ENCODE results near the gene TPSD1. TPM values are rescaled to one million over a fixed set of nuclear protein-coding genes. Genes with fewer than 3 reads are reported as not detected.

The TPSD1 gene
- polyA plus RNA-seq, 1 of the 3 experiments (the other 2 are of a cell fraction): not detected

- no peak for DNase-seq
- ChIA-PET POLR2A (no interaction called here), CTCF (interaction anchor here (0.8 to 1.2 kb wide), 3 partner anchors 9 to 69 kb away, joined by 3 read pairs; no protein-coding TSS in a partner anchor)
- Histone ChIP-seq H3K4me1 (ENCODE audit: control insufficient read depth in 1 of 2, insufficient read depth in 2 of 2, low read depth in 1 of 2, low read length in 1 of 2) (no peaks in the 10 kb centered on the region), H3F3A (replicated peaks; ENCODE audit: insufficient read depth) (no peaks in the 10 kb centered on the region), H3K27ac (ENCODE audit: low read depth in 2 of 2, low read length in 1 of 2) (no peak overlapping the region), H3K27me3 (ENCODE audit: insufficient read depth) (peaks cover 79% of the 10 kb centered on the region), H3K9me2 (no peaks in the 10 kb centered on the region), H3K4me3 (ENCODE audit: low read depth in 2 of 2, low read length in 1 of 2) (no peak overlapping the region), H2AFZ (ENCODE audit: low read depth) (no peak overlapping the region), H3K9me3 (no peaks in the 10 kb centered on the region), H3K79me2 (ENCODE audit: insufficient read depth) (no peaks in the 10 kb centered on the region), H3K9ac (no peak overlapping the region), H4K20me1 (ENCODE audit: insufficient read depth) (no peaks in the 10 kb centered on the region), H3K4me2 (no peak overlapping the region), H3K36me3 (replicated peaks in 1 of 2; ENCODE audit: control insufficient read depth in 1 of 2, insufficient read depth in 2 of 2, low read length in 1 of 2) (no peaks in the 10 kb centered on the region)
- TF ChIP-seq TAF1 (IDR thresholded peaks at IDR 0.05; ENCODE audit: borderline replicate concordance, low read depth, low read length) (no peak), FOSL2 (IDR thresholded peaks at IDR 0.05; ENCODE audit: borderline replicate concordance, low read depth) (no peak), ZBTB33 (IDR thresholded peaks at IDR 0.05; ENCODE audit: borderline replicate concordance, low read depth) (no peak), REST (IDR thresholded peaks at IDR 0.05; ENCODE audit: low read depth, low read length) (no peak), POLR2AphosphoS5 (IDR thresholded peaks at IDR 0.05; ENCODE audit: low read depth, low read length) (no peak), RXRA (IDR thresholded peaks at IDR 0.05; ENCODE audit: borderline replicate concordance, low read depth) (no peak), SIN3A (IDR thresholded peaks at IDR 0.05; ENCODE audit: borderline replicate concordance, low read depth, low read length) (no peak), USF1 (IDR thresholded peaks at IDR 0.05; ENCODE audit: borderline replicate concordance, low read depth) (no peak), CTCF (IDR thresholded peaks at IDR 0.05) (no peak), GATA2 (CRISPR knock-in tag; IDR thresholded peaks at IDR 0.05) (no peak), FOXJ3 (CRISPR knock-in tag; IDR thresholded peaks at IDR 0.05) (no peak), TCF12 (IDR thresholded peaks at IDR 0.05) (no peak)
- 14% methylated on average over 8 of the region's 16 CpGs for WGBS (ENCODE audit: low lambda C conversion rate)
These were observed 41.1 kb upstream of the TPSD1 start for GRCh38 chr16:1214719-1215118.
